DOHH2 (cell line): ENCODE results near the gene WBP11.

Experiments
- H3F3A ChIP-seq: fragments of 200-600 bp; sonication (generic), shearing (Covaris generic); 2 replicates; pipeline ENCODE4 v1.6.0; 2016; ENCODE audit warnings: antibody characterized with exemption, mild to moderate bottlenecking; ENCODE audit not compliant: control insufficient read depth, insufficient read depth
- H3K27ac ChIP-seq: fragments of 200-600 bp; sonication (generic); 2 replicates; pipeline ENCODE4 v1.5.1; 2014; ENCODE audit warnings: low read depth, mild to moderate bottlenecking, low read length, moderate library complexity
- H3K27me3 ChIP-seq: fragments of 200-600 bp; sonication (generic); 2 replicates; pipeline ENCODE4 v1.6.1; 2014; ENCODE audit warnings: mild to moderate bottlenecking, low read length, mixed read lengths; ENCODE audit not compliant: control insufficient read depth
- H3K36me3 ChIP-seq: fragments of 200-600 bp; sonication (generic); 2 replicates; pipeline ENCODE4 v1.6.1; 2014; ENCODE audit warnings: mild to moderate bottlenecking, low read length, moderate library complexity, mixed read lengths; ENCODE audit not compliant: control insufficient read depth
- H3K4me1 ChIP-seq: fragments of 200-600 bp; sonication (generic); 2 replicates; pipeline ENCODE4 v1.6.1; 2014; ENCODE audit warnings: mild to moderate bottlenecking, low read length, mixed read lengths; ENCODE audit not compliant: control insufficient read depth
- H3K4me2 ChIP-seq: fragments of 200-600 bp; sonication (generic); 2 replicates; pipeline ENCODE4 v1.6.0; 2014; ENCODE audit warnings: mild to moderate bottlenecking, low read length, moderate library complexity
- H3K4me3 ChIP-seq: fragments of 200-600 bp; sonication (generic); 2 replicates; pipeline ENCODE4 v1.5.1; 2014; ENCODE audit warnings: mild to moderate bottlenecking, low read length, mixed read lengths
- H3K79me2 ChIP-seq: fragments of 200-600 bp; sonication (generic); 2 replicates; pipeline ENCODE4 v1.6.1; 2014; ENCODE audit warnings: mild to moderate bottlenecking, low read length, mixed read lengths; ENCODE audit not compliant: control insufficient read depth
- H3K9me2 ChIP-seq: fragments of 200-600 bp; sonication (generic); replicated peaks from 2 replicates; pipeline ENCODE4 v1.6.1; 2014; ENCODE audit warnings: mild to moderate bottlenecking, low read length, mixed read lengths; ENCODE audit not compliant: control insufficient read depth
- H3K9me3 ChIP-seq: fragments of 200-600 bp; sonication (generic); 2 replicates; pipeline ENCODE4 v1.6.1; 2014; ENCODE audit warnings: antibody characterized with exemption, low read length, mixed read lengths; ENCODE audit not compliant: control insufficient read depth, insufficient read depth
- H4K20me1 ChIP-seq: fragments of 200-600 bp; sonication (generic); 2 replicates; pipeline ENCODE4 v1.6.0; 2014; ENCODE audit warnings: low read depth, mild to moderate bottlenecking, antibody characterized with exemption, low read length, moderate library complexity; ENCODE audit not compliant: control insufficient read depth, insufficient read depth
- EZH2phosphoT487 ChIP-seq: fragments of 200-600 bp; sonication (generic); IDR thresholded peaks from 2 replicates; pipeline ENCODE4 v1.6.1; 2017; ENCODE audit warnings: borderline replicate concordance, mild to moderate bottlenecking, antibody characterized with exemption, low read length, moderate library complexity, mixed read lengths
- TF ChIP-seq, protein P1 (sequence below): fragments of 200-600 bp; sonication (generic); IDR thresholded peaks from one replicate; pipeline ENCODE4 v1.5.1; 2014; ENCODE audit warnings: antibody characterized with exemption, mild to moderate bottlenecking, low read depth, low read length; ENCODE audit not compliant: poor library complexity, severe bottlenecking

Gene WBP11

DNA sequence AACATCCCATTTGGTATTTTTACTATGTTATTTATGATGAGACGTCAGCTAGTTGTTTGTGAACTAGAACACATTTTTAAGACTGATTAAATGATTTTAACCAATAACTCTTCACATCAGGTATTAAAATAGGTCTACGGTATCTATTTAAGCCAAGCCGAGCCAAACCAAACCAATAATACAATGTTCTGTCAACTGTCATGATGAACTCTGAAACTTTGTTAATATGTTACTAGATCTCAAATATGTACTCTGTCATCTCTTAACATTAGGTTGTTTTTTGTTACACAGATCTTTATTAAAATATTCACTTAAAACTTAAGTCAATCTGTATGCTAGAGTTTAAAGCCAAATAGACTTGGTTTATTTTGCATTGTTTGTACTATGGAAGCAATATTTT, 39.0 kb upstream of the WBP11 start:
- Histone ChIP-seq H3K4me3 (no peak overlapping the region), H3K9me2 (no peaks in the 10 kb centered on the region), H3K27ac (no peak overlapping the region), H3K79me2 (no peaks in the 10 kb centered on the region), H3F3A (no peaks in the 10 kb centered on the region), H3K36me3 (no peaks in the 10 kb centered on the region), H3K27me3 (no peaks in the 10 kb centered on the region), H3K9me3 (no peaks in the 10 kb centered on the region), H3K4me2 (no peak overlapping the region), H3K4me1 (peaks cover 14% of the 10 kb centered on the region), H4K20me1 (no peaks in the 10 kb centered on the region)
- no peak for TF ChIP-seq EZH2phosphoT487
- TF ChIP-seq, protein P1, sequence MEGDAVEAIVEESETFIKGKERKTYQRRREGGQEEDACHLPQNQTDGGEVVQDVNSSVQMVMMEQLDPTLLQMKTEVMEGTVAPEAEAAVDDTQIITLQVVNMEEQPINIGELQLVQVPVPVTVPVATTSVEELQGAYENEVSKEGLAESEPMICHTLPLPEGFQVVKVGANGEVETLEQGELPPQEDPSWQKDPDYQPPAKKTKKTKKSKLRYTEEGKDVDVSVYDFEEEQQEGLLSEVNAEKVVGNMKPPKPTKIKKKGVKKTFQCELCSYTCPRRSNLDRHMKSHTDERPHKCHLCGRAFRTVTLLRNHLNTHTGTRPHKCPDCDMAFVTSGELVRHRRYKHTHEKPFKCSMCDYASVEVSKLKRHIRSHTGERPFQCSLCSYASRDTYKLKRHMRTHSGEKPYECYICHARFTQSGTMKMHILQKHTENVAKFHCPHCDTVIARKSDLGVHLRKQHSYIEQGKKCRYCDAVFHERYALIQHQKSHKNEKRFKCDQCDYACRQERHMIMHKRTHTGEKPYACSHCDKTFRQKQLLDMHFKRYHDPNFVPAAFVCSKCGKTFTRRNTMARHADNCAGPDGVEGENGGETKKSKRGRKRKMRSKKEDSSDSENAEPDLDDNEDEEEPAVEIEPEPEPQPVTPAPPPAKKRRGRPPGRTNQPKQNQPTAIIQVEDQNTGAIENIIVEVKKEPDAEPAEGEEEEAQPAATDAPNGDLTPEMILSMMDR: no peak

DNA sequence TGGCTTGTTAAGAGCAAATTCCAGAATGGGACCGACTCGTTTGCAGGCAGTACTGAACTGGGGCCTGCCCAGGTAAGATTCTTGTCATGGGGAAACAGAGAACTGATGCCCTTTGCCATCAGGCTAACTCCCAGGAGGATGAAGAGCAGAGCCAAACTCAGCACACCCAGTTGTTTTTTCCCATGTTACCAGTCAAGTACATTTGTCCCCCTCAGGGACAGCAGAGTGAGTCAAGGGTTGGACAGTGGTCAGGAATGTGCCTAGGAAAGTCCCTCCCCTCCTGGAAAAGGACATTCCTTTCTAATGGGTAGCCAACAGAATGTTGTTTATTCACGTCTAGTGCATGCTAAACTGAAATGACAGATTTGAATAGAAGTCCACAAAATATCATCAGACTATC, 38.5 kb upstream of the WBP11 start:
- Histone ChIP-seq H3F3A (no peaks in the 10 kb centered on the region), H3K4me2 (no peak overlapping the region), H4K20me1 (no peaks in the 10 kb centered on the region), H3K4me3 (no peak overlapping the region), H3K36me3 (no peaks in the 10 kb centered on the region), H3K27me3 (no peaks in the 10 kb centered on the region), H3K9me2 (no peaks in the 10 kb centered on the region), H3K9me3 (no peaks in the 10 kb centered on the region), H3K4me1 (peaks cover 14% of the 10 kb centered on the region), H3K79me2 (no peaks in the 10 kb centered on the region), H3K27ac (no peak overlapping the region)
- no peak for TF ChIP-seq EZH2phosphoT487

DNA sequence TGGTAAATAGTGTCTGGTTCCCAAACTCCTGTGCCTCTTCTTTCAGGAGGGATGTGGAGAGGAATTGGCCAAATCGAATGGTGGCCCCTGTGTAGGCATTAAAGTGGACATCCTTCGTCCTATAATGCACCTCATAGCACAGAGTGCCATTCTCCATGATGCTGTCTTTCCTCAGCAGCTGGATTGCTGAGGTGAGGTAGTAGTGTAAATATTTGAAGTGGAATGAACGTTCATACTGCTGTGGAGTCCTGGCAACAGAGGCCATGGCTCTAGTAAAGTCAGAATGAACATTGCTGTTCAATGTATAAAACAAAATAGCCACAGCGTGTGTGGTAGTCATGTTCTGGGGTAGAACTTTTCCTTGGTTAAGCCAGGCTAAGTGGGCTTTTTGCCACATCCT, 37.3 kb upstream of the WBP11 start:
- no peak overlapping the region for H3K4me2 ChIP-seq
- no peaks in the 10 kb centered on the region for H3F3A ChIP-seq
- H4K20me1 ChIP-seq: no peaks in the 10 kb centered on the region
- H3K27me3 ChIP-seq: no peaks in the 10 kb centered on the region
- H3K27ac ChIP-seq: no peak overlapping the region
- no peaks in the 10 kb centered on the region for H3K9me3 ChIP-seq
- peaks cover 9% of the 10 kb centered on the region for H3K4me1 ChIP-seq
- H3K4me3 ChIP-seq: no peak overlapping the region
- H3K79me2 ChIP-seq: no peaks in the 10 kb centered on the region
- H3K9me2 ChIP-seq: no peaks in the 10 kb centered on the region
- no peaks in the 10 kb centered on the region for H3K36me3 ChIP-seq
- TF ChIP-seq, protein P1: no peak
- TF ChIP-seq EZH2phosphoT487: no peak

DNA sequence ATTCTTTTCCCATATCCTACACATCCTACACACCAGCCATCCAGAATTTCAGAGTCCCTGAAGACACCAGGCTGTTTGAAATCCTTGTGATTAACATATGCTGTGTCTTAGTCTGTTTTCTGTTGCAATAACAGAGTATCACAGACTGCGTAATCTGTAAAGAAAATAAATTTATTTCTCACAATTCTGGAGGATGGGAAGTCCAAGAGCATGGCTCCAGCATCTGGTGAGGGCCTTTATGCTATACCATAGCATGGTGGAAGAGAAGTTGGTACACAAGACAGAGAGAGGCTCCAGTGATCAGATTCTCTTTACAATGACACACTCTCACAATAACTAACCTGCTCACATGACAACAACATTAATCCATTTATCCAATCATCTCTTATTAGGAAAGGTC, 36.0 kb upstream of the WBP11 start:
- H3K4me3 ChIP-seq: no peak overlapping the region
- no peaks in the 10 kb centered on the region for H3K9me3 ChIP-seq
- H3K4me2 ChIP-seq: no peak overlapping the region
- H3K9me2 ChIP-seq: no peaks in the 10 kb centered on the region
- H3K36me3 ChIP-seq: no peaks in the 10 kb centered on the region
- no peaks in the 10 kb centered on the region for H3K27me3 ChIP-seq
- no peak overlapping the region for H3K27ac ChIP-seq
- H3F3A ChIP-seq: no peaks in the 10 kb centered on the region
- H3K79me2 ChIP-seq: no peaks in the 10 kb centered on the region
- H4K20me1 ChIP-seq: no peaks in the 10 kb centered on the region
- H3K4me1 ChIP-seq: peaks cover 3% of the 10 kb centered on the region; the same call in 1 of the 2 replicates
- TF ChIP-seq, protein P1: no peak
- TF ChIP-seq EZH2phosphoT487: no peak
